HG03521 (cell line): Measurements from ENCODE around the gene PELI2.

Experiments
- ATAC-seq: cut with Tn5 transposase; IDR thresholded peaks from one replicate; pipeline ENCODE4 v1.9.1; 2021; ENCODE audit warnings: mild to moderate bottlenecking, moderate library complexity; ENCODE audit not compliant: unreplicated experiment

PELI2 gene

DNA sequence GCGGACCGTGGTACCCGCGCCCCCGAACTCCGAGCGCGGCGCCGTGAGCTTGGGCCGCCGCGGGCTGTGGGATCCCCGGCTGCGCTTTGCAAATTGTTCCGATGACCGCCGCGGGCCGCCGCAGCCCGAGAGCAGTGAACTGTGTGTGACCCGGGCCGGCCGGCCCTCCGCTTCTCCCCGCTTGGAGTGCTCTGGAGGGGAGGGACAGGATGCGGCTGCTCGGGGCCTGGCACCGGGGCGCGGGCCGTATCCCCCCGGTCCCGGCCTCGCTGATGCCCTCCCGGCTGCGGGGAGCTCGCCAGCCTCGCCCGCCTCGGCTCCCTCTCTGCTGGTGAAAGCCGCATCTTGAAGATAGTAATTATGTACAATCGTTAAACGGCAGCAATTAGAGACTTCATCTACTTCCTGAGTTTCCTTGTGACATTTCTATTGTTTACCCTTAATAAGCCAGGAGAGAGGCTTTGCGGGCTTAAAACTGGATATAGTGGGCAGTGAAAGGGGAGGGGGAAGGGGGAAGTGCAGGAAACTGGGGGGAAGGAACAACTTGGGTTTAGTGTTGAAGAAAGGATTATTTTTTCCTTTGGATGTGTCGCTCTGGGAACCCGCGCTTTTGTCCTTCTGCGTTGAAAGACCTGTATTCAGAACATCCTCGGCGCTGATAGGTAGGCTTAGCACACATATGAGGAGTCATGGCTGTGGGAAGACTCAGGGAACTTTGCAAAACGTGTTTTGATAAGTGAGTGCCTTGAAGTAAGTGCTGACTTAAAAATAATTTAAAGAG lies 1.2 kb downstream of the PELI2 start:
- no peak for ATAC-seq

GRCh38 chr14:56120091-56120691 lies 2.0 kb downstream of the PELI2 start:
- no peak for ATAC-seq

GRCh38 chr14:56121816-56122215 lies 3.6 kb downstream of the PELI2 start:
- no peak for ATAC-seq

DNA sequence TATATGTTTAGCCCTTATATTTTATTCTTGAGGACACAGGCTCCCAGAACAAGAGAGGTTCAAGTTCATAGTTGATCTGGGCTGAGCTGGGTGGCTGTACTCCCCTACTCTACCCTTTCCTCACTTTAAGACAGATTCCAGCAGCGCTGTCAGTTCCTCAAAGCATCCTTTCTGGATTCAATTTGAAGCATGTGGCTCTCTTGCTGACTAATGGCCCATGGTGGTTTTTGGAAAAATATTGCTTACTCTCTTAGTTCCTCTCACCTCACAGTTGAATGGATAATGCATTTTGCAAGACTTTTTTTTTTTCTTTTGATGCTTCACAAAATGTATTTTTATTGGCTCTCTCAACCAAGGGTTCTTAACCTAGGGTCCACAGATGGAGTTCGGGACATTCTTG lies 4.1 kb downstream of the PELI2 start:
- ATAC-seq, result no peak

GRCh38 chr14:56124327-56124726 lies 6.1 kb downstream of the PELI2 start:
- ATAC-seq, result no peak

DNA sequence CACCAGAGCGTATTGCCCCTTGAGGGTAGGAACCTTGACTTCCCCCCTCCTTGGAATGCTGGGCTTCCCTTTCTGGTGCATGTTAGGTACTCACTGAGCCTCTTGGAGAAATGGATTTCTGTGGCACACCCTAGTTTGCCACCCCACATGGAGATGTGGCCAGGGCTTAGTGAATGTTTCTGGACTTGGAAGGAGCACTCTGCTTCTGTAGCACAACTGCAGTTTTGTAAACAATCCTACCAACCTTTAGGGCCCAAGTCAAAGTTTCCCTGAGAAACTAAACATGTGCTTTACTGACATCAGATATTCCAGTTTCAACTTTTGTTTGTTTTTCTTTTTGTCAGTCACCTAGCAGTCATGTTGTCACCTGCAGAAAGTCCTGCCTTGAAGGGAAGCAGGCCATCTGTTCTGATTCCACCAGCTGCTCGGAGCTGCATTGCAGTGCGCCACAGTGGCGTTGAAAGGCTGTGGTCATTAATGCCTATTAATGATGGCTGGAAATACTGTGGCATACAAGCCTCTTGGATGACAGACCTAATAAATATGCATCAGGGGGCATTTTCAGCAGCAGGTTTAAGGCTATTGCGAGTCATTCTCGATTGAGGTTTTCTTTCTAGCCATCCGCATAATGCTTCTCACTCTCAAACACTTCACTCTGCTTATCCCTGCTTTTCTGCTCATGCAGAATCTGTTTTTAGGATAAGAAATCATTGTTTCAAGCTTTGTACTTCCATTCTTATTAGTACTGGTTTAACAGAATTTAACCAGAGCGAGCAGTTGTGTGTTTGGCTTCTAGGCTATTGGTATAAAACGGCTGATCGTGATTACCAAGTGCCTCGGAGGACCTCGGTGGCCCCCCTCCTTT lies 7.8 kb downstream of the PELI2 start:
- no peak for ATAC-seq

DNA sequence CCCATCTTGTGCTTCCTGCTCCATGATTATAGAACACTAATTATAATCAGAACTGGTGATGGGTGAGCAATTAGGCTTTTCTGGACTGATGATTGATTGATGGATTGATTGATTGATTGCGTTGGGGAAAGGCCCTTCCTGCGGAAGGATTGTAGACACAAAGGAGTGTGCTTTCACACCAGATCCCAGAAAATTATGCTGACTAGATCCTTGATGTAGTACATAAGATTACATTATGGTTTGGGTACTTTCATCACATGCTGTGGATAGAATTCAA lies 8.4 kb downstream of the PELI2 start:
- ATAC-seq, result no peak

GRCh38 chr14:56127156-56127555 lies 8.9 kb downstream of the PELI2 start:
- ATAC-seq, result no peak

GRCh38 chr14:56129092-56129491 lies 10.9 kb downstream of the PELI2 start:
- ATAC-seq, result no peak

- ATAC-seq, result no peak
These were observed 11.7 kb downstream of the PELI2 start for GRCh38 chr14:56129933-56130332.

GRCh38 chr14:56131004-56131864 lies 13.0 kb downstream of the PELI2 start:
- ATAC-seq, result no peak

DNA sequence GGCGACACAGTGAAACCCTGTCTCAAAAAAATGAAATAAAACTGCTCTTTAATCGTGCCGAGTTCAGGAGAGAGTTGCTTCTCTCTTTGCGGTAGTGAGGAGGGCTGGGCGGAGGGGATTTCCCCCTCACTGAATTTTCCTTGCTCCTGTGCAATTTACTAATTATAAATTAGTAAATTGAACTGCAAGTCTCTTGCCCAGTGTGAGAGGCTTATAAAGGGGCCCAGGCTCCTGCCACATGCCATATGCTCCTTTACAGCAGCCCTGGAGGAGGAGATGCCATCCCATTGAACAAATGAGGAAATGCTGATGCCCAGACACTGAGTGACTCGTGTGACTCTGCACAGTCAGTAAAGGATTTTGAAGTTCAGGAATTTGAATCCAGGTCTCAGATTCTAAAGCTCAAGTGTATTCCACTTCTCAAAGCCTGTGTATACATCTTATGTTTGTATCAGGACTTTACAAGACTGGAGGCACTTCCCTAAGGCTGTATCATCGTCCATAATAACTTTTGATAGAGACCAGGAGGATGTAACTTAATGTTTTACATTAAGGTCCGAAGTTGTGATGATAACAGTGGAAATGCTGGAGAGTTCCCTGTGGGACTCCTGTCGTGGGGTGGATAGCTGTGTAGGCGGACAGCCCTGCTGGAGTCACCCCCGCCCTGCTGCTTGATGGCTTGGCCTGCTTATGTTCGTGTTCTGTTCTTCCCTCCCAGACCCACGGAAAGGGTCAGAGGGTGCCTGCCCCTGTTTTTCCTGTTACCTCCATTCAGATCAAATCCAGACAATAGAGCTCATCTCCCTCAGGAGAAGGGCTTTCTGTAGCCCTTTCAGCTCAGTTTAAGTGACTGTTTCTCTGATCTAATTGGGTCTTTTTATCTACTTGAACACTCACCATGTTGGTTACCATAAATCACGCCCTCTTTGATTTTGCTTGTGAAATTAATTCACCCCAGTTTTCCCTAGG lies 13.9 kb downstream of the PELI2 start:
- ATAC-seq, result no peak

DNA sequence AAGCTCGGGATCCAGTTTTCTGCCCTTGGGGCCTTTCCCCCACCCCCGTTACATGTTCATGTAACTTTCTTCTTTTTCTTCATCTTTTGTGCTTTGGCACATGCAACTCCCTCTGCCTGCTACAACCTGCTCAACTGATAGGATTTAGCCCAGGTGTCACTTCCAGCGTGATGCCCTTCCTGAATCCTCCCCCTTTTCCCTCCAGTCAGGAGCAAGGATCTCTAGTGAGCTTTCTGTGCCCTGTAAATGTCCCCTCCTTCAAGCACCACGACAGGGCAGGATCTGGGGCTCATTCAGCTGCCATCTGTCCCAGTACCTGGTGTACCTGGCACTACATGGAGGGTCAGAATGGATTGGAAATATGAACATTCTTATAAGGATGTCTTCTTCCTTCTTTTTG lies 15.3 kb downstream of the PELI2 start:
- no peak for ATAC-seq

DNA sequence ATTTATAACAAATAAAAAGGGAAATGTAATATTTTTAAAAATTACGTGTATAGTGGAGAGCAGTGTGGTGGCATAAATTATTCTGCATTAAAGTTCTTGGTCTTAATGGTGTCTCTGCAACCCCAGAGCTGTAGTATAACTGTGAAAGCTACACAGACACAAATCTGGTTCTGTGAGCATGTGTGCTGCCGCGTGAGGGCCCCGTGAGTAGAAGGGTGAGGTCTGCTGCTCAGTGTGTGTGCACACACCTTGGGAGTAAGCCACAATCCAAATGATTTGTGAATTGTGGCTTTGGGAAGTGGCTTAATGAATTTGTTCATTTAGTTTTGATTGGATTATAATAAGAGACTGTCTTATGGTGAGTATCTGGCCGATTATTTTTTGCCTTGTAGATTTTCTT lies 16.8 kb downstream of the PELI2 start:
- no peak for ATAC-seq

DNA sequence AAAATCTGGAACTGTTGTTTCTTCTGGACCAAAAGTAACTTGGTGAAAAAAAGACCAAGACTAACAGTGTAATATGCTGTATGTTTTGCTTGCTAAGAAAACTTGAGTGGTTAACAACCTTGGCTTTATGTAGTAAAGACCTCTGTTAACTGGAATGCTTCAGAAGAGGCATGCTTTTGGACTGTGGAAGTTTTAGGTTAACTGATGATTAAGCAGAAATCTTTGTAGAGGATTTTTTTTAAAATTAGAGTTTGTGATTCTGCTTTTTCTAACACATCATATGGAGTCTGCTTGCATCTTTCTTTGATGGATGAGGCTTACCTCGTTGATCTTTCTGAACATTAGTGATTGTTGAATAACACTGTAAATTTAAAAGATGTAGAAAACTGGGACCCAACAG lies 17.5 kb downstream of the PELI2 start:
- ATAC-seq, result no peak

- no peak for ATAC-seq
These were observed 18.6 kb downstream of the PELI2 start for GRCh38 chr14:56136571-56137452.

GRCh38 chr14:56137453-56137807 lies 19.2 kb downstream of the PELI2 start:
- no peak for ATAC-seq

GRCh38 chr14:56137849-56138248 lies 19.6 kb downstream of the PELI2 start:
- no peak for ATAC-seq

DNA sequence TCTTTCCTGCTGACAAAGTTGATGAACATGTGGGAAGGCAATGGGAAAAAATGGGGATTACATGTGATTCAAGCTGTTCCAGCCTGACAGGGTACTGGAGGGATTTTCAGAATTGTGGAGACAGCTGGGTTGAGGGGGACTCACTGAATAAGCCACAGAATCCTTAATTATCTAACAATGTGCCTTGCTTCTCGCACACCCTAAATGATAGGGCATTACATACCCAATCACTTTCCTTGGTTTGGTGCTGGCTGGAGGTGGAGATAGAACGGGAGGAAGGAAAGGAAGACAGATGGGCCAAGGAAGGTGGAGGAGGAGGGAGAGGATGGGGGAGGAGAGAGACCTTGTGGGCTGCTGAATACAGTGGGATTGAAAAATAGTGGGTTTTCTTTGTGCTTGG lies 20.7 kb downstream of the PELI2 start:
- ATAC-seq, result no peak
